Brain pericyte (primary cell): Measurements from ENCODE around the gene PMM2.
"Not testable (repeated sequence)": the region's sequence is repeated elsewhere in the genome, so short reads cannot be mapped to it uniquely, and the experiment has no call there.

ENCODE experiments used
- DNase-seq: peaks from one replicate; pipeline ENCODE4 v3.0.0-alpha.2; 2012; ENCODE audit warnings: low read depth, low spot score

PMM2 gene

GRCh38 chr16:8797364-8798173 is at the start of gene PMM2, which contains the start of gene TMEM186:
PMM2 (plus strand) TSS chr16:8797839; CDS start chr16:8797883, 44 bp downstream.
TMEM186 (minus strand) TSS chr16:8797639; CDS start chr16:8797614, 25 bp downstream.
- DNase-seq = peak; percentile 82

- not testable (repeated sequence) for DNase-seq
Observed at GRCh38 chr16:8748944-8749343, 48.7 kb upstream of the PMM2 start.

GRCh38 chr16:8751481-8752311 is 45.9 kb upstream of the PMM2 start:
- DNase-seq = no peak

- no peak for DNase-seq
Observed at GRCh38 chr16:8752706-8753105, 44.9 kb upstream of the PMM2 start.

- DNase-seq = no peak
Observed at GRCh38 chr16:8753416-8754054, 44.1 kb upstream of the PMM2 start.

GRCh38 chr16:8756755-8757154 is 40.9 kb upstream of the PMM2 start:
- no peak for DNase-seq

GRCh38 chr16:8758022-8758421 is 39.6 kb upstream of the PMM2 start:
- DNase-seq = no peak

- no peak for DNase-seq
Observed at GRCh38 chr16:8760021-8760420, 37.6 kb upstream of the PMM2 start.

- DNase-seq = no peak
Observed at GRCh38 chr16:8761078-8761477, 36.6 kb upstream of the PMM2 start.

- DNase-seq = no peak
Observed at GRCh38 chr16:8762254-8762653, 35.4 kb upstream of the PMM2 start.

- no peak for DNase-seq
Observed at GRCh38 chr16:8763083-8763482, 34.6 kb upstream of the PMM2 start.

GRCh38 chr16:8763899-8764298 is 33.7 kb upstream of the PMM2 start:
- no peak for DNase-seq

GRCh38 chr16:8764525-8765250 is 33.0 kb upstream of the PMM2 start:
- DNase-seq = no peak

GRCh38 chr16:8767176-8767575 is 30.5 kb upstream of the PMM2 start:
- DNase-seq = no peak

GRCh38 chr16:8768283-8768682 is 29.4 kb upstream of the PMM2 start:
- DNase-seq = no peak

- no peak for DNase-seq
Observed at GRCh38 chr16:8768692-8769091, 28.9 kb upstream of the PMM2 start.

- no peak for DNase-seq
Observed at GRCh38 chr16:8773537-8773936, 24.1 kb upstream of the PMM2 start.

GRCh38 chr16:8774208-8774607 is 23.4 kb upstream of the PMM2 start:
- DNase-seq = no peak

GRCh38 chr16:8775359-8775758 is 22.3 kb upstream of the PMM2 start:
- DNase-seq = no peak

GRCh38 chr16:8776129-8776584 is 21.5 kb upstream of the PMM2 start:
- DNase-seq = no peak

GRCh38 chr16:8777217-8777616 is 20.4 kb upstream of the PMM2 start:
- DNase-seq = no peak
